Muscle of arm (tissue), 12 donors: Measurements from ENCODE around the gene ELN. TPM values are rescaled to one million over a fixed set of nuclear protein-coding genes. Genes with fewer than 3 reads are reported as not detected.

Source experiments
- DNase-seq: peaks from one replicate; pipeline ENCODE4 v3.0.0-alpha.2; 2013
- polyA plus RNA-seq, 12 donors: library from polyadenylated mRNA; unstranded; fragments of 120-200 nt; gene quantifications; one replicate each; pipeline ENCODE4 v1.2.1, GENCODE V29; 2013; ENCODE audit not compliant: insufficient read length in 12 of 12

Gene ELN
- polyA plus RNA-seq, 12 donors, result 67.0 to 192 (median 103) TPM; not detected in 1

DNA sequence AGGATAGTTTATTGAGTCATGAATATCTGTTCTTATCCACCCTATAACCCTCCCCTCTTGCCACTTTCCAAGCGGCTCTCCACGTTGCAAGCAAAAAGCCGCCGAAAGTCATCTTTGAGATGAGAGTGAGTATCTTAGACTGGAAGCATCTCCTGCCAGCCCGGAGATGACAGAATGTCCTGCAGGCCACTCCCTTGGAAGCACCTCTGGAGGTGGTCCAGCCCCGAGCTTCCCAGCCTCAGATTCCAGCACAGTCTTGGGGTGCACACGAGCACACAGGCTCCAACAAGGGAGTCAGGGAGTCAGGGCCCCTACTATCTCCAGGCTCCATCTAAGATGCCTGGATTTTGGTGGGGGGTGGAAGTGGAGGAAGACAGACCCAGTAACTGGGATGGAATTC is 5.5 kb upstream of the ELN start:
- DNase-seq, result no peak

DNA sequence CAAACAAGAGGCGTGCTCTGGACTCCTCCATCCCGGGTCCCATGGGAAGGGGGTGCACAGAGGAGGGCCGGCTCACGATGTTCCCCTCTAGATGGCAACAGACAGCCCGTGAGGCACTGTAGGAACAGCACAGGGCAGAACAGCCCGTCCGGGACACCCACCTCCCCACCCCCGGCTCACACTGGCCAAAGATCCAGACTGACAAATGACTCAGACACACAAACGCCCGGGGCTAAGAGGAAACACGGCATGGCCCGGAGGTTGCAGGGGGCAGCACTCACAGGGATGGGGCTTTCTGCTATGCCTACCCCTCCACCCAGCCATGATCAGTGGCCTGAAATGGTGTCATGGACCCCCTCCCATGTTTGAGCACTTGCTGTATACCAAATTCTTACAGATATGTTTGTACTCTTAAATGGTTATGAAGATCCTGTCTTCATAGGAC is 4.9 kb upstream of the ELN start:
- DNase-seq, result no peak

DNA sequence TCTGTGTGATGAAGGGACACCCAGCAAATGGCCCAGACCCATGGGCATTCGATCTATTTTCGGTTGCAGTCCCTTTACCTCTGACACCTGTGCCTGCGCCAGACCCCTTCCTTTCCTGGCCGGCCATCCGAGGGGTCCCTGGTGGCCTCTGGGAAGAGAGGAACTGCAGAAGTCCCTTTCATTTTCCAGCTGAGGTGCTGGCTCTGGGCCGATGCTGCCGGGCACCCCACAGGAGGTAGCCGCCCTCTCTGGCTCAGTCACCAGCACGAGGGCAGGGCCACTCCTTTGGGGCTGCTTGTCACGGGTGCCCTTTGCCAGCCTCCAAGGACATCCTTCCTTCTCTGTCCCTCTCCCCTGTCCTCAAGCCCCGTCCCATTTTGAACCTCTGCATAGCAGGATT is 4.2 kb upstream of the ELN start:
- no peak for DNase-seq

DNA sequence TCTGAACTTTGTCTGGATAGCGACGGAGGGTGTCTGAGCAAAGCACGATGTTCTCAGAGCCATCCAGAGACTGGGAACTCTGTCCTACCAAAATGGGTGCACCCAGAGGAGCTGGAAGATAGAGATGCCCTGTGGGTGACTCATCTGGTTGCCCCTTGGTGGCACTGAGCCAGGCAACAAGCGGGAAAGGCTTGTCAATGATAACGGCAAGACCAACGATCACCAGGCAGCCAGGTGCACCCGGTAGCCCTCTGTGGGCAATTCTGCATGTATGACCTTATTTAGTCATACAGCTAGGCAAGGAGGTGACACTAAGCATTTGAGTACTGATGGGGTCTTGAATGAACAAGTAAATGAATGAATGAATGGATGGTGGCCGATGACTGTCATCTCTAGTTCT is 2.8 kb upstream of the ELN start:
- no peak for DNase-seq

DNA sequence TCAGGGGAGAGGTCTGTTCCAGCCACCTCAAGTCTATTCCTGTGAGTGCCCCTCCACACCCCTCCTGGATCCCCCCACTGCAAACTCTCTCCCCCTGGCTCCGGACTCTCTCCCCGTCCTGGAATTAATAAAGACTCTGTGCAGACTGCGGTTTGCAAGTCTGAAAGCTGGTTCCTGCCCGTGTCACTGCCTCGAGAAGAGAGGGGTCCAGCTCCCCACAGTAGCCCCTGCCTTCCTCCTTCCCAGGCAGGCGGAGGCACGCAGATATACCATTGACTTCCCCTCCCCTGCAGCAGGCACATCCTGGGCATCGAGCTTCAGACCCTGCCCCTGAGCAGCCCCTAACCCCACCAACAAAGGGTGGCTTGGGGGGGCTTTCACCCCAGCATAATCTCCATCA is 2.2 kb upstream of the ELN start:
- DNase-seq, result no peak

DNA sequence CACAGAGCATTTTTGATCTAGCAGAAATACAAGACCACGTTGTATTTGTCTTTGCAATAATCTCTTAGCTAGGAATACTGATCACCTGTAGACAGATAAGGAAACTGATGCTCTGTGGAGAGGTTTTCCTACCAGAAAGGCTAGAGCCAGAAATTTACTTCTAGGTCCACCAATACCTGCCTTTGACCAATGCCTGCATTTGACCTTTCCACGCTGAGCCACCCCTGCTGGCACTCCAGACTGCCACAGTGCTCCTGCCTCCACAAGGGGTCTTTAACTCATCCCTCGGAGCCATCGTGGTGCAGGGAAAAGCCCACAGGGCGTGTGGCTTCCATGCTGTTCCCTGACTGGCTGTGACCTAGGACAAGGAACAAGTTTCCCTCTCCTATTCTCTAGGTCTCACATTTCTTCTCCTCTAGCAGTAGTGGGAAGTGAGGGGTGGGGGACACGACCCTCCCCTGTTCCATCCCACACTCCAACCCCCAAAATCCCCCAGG is 1.5 kb upstream of the ELN start:
- DNase-seq, result no peak

DNA sequence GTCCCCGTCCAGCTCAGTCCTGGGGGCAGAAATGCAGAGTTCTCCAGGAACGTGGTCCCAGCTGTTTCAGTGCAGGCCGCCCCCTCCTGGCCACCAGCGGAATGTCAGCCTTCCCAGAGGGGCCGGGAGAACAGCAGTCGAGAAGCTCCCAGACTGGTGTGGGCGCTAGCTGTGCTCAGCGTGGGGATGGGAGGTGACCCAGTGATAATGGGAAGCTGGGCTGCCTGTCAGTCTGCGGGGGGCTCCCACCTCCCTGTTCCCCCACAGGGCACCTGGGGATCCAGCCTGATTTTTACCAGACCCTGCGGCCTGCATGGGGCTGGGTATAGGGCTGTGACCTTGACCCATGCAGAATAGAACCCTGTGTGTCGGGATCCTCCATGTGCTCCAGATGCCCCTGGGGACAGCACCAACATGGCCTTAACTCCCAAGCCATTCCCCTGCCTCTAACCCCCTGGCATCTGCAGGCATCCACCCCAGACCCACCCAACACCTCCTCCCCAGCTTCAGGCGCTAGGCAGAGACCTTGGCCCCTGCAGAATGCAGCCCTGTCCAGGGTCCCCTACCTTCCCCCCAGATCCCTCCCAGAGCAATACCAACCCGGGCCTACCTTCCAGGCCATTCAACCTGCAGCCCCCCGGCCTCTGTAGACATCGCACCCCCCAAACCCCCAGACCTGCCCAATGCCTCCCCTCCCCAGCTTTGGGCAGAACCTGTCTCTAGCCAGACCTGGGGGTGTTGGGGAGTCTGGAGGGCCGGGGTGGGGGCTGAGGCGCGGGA is 880 bp upstream of the ELN start:
- peak; percentile 85 for DNase-seq

DNA sequence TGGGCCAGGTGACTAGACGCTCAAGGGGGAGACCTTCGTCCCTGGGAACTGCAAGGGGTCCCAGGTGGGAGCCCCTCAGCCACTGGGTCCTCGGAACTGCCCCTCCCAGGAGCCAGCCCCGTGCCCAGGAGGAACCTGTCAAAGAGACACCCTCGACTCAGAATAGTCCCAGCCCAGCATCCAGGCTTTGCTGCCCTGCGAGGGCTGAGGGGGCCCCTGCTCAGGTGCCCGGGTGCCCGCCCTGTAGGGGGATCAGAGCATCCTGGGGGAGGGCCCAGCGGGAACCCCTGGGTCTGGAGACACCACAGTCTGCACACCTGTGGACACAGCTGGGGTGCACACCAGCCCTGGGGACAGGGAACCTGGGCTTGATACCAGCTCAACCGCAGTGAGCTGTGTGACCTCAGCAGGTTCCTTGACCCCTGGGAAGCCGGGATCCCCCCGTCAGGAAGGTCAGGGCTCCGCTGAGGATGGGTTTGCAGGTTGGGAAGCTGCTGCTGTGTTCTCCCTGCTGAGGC is 407 bp downstream of the ELN start:
- no peak for DNase-seq

DNA sequence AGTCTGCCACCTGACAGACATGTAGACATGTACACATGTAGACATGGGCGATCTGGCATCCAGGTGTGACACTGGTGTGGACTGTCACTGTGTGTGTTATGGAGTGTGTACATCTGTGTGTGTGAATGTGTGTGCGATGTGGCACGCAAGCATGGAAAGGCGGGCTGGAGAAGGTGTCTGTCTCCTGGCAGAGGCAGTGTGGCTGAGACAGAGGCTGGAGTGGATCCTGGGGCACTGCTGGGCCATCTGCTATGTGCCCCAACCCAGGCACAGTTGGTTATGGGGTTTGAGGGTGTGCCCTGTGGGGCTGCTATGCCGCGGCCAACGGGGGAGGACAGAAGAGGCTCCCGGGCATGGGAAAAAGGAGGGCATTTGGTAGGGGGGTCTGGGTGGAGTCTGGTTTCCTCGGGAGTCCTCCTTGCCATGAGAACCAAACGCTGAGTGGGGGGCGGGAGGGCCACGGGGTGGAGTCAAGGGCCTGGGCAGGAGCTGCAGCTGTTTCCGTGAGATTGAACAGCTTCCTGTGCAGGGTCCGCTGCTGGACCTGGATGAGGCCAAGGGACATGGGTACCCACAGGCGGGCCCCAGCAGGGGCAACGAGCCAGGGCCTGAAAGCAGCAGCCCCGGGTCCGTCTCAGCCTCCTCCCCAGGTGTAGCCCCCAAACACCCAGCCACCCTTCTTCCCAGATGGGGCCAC is 1.3 kb downstream of the ELN start:
- DNase-seq, result no peak

DNA sequence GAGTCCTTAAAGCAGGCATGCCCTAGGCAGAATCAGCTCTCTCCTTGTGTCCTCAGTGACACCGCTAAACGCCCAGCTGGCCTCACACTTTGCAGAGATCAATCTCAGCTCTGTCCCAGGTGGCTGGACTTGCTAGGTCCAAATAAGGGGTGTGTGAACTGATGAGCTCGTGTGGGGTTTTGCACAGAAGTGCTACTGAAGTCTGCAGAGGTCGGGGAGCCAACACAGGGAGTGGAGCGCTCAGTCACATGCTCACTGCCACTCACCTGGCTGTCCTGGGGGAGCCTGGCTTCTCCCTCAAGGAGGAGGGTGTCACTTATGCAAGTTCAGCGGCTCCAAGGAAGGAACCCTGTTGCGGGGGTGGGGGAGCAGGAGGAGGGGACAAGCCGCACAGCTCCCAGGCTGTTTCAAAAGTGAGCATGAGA is 2.0 kb downstream of the ELN start:
- no peak for DNase-seq

DNA sequence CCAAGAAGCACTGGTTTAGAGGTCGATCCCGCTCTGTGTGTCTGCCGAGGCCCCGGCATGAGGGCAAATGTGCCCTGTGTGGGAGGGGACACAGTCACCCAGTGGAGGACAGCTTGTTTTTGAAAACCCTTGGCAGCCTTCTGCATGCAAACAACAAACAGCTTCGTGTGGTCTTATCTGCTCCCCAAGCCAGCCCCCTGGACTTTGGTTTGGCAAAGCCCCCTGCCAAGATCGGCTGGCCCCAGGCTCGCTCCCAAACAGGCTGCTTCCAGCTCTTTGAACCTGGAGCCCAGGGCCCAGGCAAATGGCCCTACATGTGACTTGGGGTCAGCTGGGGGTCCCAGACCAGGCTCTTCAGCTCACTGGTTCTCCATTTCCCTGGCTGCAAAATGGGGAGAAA is 2.9 kb downstream of the ELN start:
- no peak for DNase-seq

DNA sequence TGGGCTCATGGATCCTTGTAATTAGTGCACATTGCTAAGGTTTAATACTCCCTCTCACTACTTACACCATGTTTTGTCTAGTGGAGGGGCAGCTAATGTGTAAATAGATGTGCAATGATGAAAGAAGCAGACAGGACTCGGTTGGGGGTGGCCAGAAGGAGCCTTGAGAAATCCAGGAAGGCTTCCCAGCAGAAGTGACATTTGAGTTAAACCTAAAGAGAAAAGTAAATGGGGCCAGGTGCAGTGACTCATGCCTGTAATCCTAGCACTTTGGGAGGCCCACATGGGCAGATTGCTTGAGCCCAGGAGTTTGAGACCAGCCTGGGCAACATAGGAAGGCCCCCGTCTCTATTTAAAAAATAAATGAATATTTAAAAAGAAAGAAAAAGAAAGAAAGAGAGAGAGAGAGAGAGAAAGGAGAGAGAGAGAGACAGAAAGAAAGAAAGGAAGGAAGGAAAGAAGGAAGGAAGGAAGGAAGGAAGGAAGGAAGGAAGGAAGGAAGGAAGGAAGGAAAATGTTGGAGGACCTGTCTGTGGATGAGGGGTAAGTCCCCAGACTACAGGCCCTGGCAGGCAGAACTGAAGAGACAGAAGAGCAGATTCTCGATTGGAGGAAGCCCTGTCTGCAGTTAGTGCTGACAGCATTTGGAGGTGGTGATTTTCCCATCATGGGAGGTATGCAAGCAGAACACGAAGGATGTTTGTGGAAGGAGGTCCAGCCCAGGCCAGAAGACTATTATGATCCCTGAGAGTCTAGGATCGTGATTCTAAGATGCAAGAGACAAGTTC is 3.6 kb downstream of the ELN start:
- no peak for DNase-seq

DNA sequence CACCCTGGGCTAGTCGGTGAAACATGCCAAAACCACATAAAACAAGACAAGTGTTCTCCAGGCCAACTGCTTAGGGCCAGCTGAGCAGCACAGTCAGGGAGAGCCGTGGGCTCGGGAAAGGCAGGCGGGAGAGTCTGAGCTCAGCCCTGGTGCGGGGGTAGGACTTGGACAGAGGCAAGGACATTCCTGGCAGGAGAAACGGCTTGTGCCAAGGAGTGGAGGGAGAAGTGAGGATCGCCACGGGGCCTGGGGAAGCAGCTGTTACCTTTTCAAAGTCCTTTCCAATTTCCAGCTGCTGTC is 4.2 kb downstream of the ELN start:
- DNase-seq, result peak; percentile 52

DNA sequence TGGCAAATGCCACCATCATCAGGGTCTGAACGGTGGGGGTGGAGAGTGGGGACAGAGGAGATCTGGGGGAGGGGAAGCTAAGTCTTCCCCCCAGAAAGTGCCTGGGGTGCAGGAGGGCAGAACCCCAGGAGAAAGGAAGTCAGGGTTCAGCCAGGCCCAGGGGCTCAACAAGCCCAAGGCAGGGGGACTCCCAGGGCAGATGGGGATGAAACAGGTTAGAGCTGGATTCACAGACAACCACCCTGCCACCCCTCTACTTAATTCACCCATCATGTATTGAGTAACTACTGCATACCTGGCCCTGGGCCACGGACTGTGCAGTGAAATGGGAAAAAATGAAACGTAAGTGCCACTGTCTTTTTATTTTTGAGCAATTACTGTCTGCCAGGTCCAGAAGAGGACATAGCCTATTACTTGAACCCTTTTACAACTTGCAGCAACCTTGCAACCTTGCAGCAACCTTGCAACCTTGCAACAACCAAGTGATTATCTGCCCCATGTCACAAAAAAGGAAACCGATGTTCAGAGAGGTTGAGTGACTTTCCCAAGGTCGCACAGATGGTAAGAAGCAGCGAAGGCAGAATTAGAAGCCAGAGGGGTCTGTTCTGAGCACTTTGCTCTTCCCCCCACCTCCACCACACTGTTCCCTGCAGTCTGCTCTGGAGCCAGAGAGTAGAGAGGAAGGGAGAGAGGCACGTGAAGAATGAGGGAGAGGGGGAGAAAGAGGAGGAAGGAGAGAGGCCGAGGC is 4.8 kb downstream of the ELN start:
- no peak for DNase-seq

DNA sequence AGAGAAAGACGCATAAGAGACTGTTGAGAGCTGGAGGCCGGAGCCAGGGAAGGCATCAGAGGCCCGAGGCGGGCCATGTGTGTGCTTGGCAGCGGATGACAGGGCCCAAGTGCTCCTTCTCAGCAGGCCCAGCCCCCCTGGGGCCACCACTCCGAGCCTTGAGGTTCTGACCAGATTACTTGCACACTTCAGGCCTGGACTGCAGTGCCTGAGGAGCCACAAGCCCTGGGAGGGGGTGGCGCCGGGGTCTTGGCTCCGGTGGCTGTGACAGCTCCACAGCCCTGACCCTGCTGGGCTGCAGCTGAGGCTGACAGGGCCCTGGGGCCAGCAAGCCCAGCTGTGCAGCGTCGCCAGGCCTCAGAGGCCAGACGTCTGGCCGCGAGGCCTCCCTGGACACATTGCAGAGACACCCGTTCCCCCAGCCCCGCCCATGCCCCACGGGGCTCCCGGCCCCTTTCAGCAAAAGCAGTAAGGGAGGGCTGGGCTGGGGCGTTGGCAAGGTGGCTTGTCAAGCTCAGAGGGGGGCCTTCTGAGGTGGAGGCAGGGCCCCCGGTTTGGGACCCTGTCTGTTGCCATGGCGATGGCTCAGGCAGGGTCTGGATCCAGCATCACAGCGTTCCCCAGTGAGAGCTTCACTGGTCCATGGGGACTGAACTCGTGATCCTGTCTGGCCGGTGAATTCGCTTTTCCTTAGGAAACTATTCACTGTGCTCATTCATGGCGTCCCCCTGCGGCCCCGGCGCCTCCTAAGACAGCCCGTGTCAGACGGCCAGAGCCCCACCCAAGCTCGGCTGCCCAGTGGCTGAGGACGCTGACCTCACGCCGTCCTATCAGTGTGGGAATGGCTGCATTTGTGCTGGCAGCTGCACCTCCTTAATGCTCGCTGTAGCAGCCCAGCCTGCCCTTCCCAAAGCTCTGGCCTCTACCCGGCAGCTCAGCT is 5.7 kb downstream of the ELN start:
- DNase-seq, result peak; percentile 69

DNA sequence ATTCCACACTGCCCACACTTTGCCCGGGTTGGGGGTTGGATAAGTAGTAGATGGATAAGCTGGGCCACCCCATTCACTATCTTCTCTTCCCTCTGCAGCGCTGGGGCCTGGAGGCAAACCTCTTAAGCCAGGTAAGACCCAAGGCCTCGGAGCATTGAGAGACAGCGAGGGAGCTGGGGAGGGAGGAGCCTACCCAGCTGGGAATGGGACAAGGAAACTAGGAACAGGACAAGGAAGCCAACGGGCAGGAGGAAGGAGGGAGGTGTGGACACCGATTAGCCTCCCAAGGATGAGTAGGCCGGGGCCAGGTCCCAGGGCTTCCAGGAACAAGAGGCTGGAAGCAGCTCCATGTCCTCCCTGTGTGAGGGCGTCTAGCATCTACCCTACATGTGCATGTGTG is 9.6 kb downstream of the ELN start:
- DNase-seq, result no peak

DNA sequence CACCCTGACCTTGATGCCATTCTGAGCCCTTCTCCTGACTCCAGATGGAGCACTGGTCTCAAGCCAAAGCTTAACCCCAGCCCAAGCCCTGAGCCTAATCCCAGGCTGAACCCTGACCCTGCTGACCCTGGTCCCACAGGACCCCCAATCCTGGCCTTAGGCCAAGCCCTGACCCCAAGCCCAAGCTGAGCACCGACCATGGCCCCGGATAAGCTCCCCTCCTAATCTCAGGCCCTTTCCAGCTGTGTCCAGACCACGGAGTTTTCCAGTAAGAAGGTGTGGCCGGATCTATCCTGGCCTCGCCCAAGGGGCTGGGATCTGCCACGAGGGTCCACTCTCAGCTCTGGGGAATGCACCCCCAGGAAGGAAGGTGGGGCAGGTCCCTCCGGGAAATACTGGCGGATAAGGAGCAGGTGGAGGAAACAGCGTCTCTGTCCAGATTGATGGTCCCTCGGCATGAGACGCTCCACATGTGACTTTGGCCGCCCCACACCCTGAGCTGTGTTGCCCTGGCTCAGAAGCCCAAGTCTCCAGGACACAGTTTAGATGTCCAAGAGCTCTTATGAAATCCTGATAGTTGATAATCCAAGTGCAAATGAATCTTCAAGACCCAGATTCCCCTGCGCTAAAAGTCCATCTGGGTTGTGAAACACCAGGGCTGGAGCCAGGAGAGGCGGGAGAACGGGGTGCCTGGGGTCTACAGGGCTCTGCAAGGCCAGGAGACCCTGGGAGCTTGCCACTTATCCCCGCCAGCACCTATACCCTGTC is 10.4 kb downstream of the ELN start:
- DNase-seq, result no peak

DNA sequence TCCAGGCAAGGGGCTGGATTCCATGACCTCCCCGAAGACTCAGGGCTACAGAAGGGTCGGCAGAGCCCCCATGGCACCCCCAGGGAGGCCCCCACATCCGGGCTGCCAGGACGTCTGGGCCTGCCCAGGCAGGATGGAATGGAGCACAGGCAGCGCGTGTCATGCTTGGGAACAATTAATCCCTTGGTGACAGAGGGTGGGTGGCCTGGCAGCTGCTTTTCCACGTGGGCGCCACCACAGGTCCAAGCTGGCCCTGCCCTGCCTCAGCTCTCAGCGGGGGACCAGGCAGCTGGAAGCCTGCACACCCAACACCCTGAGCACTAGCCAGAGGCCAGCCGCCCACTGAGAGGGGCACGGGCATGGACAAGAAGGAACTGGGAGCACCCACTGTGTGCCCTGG is 11.4 kb downstream of the ELN start:
- DNase-seq, result no peak

DNA sequence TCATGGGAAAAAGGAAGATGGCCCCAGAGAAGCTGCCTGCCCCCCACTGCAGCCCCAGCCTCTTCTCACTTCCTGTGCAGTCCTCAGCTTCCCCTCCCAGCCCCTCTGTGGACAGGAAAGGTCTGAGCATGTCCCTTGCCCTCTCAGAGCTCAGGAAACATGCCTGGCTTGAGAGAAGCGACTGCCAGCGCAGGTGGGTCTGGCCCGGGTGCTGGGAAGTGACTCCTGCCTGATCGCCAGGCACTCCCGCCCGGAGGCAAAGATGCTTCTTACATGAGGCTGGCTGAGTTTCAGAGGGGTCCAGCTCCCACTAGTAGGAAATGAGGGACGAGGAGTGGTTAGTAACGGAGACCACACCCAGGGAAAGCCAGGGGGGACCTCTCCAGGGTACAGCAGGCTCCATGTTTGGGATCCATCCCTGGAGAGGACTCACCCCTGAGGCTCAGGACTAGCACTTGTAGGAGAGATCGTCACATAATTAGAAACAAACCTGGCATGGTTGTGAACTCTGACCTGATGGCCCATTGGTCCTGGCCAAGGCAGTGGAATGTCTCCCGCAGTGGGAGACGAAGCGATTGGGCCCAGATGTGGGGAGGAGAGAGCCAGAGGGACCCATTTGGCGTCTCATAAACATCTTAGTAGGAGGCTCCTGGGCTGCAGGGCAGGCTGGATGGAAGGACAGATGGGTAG is 12.3 kb downstream of the ELN start:
- no peak for DNase-seq
